Muscle layer of colon (tissue), 2 donors: ENCODE data around the gene PPP2R5E.

Experiments
- H3K27ac ChIP-seq: one replicate; pipeline ENCODE4 v1.7.0; 2013; ENCODE audit warnings: low read depth, mild to moderate bottlenecking, low read length, moderate library complexity
- H3K27me3 ChIP-seq, 2 donors: one replicate each; pipeline ENCODE4 v1.7.0; 2013; ENCODE audit warnings: low read length in 2 of 2, mild to moderate bottlenecking in 2 of 2; ENCODE audit not compliant: insufficient read depth in 2 of 2, control insufficient read depth in 1 of 2
- H3K36me3 ChIP-seq: one replicate; pipeline ENCODE4 v1.7.0; 2013; ENCODE audit warnings: mild to moderate bottlenecking, low read length; ENCODE audit not compliant: insufficient read depth
- H3K4me1 ChIP-seq: one replicate; pipeline ENCODE4 v1.7.0; 2013; ENCODE audit warnings: mild to moderate bottlenecking, low read length; ENCODE audit not compliant: insufficient read depth
- H3K4me3 ChIP-seq, 2 donors: one replicate each; pipeline ENCODE4 v1.7.0; 2013; ENCODE audit warnings: low read length in 2 of 2, low read depth in 1 of 2, mild to moderate bottlenecking in 1 of 2, moderate library complexity in 1 of 2
- H3K9ac ChIP-seq: one replicate; pipeline ENCODE4 v1.7.0; 2013; ENCODE audit warnings: low read length
- H3K9me3 ChIP-seq: one replicate; pipeline ENCODE4 v1.7.0; 2013; ENCODE audit warnings: mild to moderate bottlenecking, low read length
- donor health status: abdominal sarcoma.
- donor health status: Adenocarcinoma of cecum.

The PPP2R5E gene

GRCh38 chr14:63470962-63471793 lies 72.0 kb downstream of the PPP2R5E start:
- no peak overlapping the region for H3K27ac ChIP-seq
- H3K9me3 ChIP-seq, result no peaks in the 10 kb centered on the region
- no peaks in the 10 kb centered on the region for H3K36me3 ChIP-seq
- H3K4me1 ChIP-seq, result peaks cover 27% of the 10 kb centered on the region
- H3K9ac ChIP-seq, result no peak overlapping the region
- H3K27me3 ChIP-seq, result no peaks in the 10 kb centered on the region
- no peak overlapping the region for H3K4me3 ChIP-seq

- Histone ChIP-seq H3K27ac (no peak overlapping the region), H3K4me3 (no peak overlapping the region), H3K4me1 (peaks cover 20% of the 10 kb centered on the region)
Measured at GRCh38 chr14:63468294-63468693, 74.9 kb downstream of the PPP2R5E start.

GRCh38 chr14:63467440-63468072 lies 75.6 kb downstream of the PPP2R5E start:
- no peak overlapping the region for H3K27ac ChIP-seq
- H3K4me3 ChIP-seq, result no peak overlapping the region
- no peaks in the 10 kb centered on the region for H3K36me3 ChIP-seq
- H3K9me3 ChIP-seq, result no peaks in the 10 kb centered on the region
- H3K9ac ChIP-seq, result no peak overlapping the region
- peaks cover 13% of the 10 kb centered on the region for H3K4me1 ChIP-seq
- H3K27me3 ChIP-seq, result no peaks in the 10 kb centered on the region

More at GRCh38 chr14:63468294-63468693, 74.9 kb downstream of the PPP2R5E start:
- no peaks in the 10 kb centered on the region for H3K36me3 ChIP-seq
- H3K9ac ChIP-seq, result no peak overlapping the region
- no peaks in the 10 kb centered on the region for H3K9me3 ChIP-seq
- H3K27me3 ChIP-seq, result no peaks in the 10 kb centered on the region

GRCh38 chr14:63465347-63465746 lies 77.8 kb downstream of the PPP2R5E start:
- no peak overlapping the region for H3K9ac ChIP-seq
- H3K27ac ChIP-seq, result no peak overlapping the region
- H3K9me3 ChIP-seq, result no peaks in the 10 kb centered on the region
- no peak overlapping the region for H3K4me3 ChIP-seq
- peaks cover 8% of the 10 kb centered on the region for H3K4me1 ChIP-seq
- no peaks in the 10 kb centered on the region for H3K36me3 ChIP-seq
- H3K27me3 ChIP-seq, result no peaks in the 10 kb centered on the region

- Histone ChIP-seq H3K9ac (no peak overlapping the region), H3K27ac (no peak overlapping the region), H3K9me3 (no peaks in the 10 kb centered on the region), H3K4me1 (peaks cover 10% of the 10 kb centered on the region), H3K4me3 (no peak overlapping the region), H3K36me3 (no peaks in the 10 kb centered on the region), H3K27me3 (no peaks in the 10 kb centered on the region)
Measured at GRCh38 chr14:63460680-63461369, 82.4 kb downstream of the PPP2R5E start.

GRCh38 chr14:63459738-63460137 lies 83.4 kb downstream of the PPP2R5E start:
- Histone ChIP-seq H3K36me3 (no peaks in the 10 kb centered on the region), H3K27me3 (no peaks in the 10 kb centered on the region), H3K4me3 (no peak overlapping the region), H3K27ac (no peak overlapping the region), H3K9me3 (no peaks in the 10 kb centered on the region), H3K9ac (no peak overlapping the region), H3K4me1 (peaks cover 17% of the 10 kb centered on the region)

GRCh38 chr14:63457498-63457897 lies 85.7 kb downstream of the PPP2R5E start:
- Histone ChIP-seq H3K4me3 (no peak overlapping the region), H3K27me3 (no peaks in the 10 kb centered on the region), H3K36me3 (no peaks in the 10 kb centered on the region), H3K27ac (no peak overlapping the region), H3K4me1 (peaks cover 37% of the 10 kb centered on the region), H3K9ac (no peak overlapping the region), H3K9me3 (no peaks in the 10 kb centered on the region)

- H3K4me1 ChIP-seq, result peaks cover 37% of the 10 kb centered on the region
- H3K4me3 ChIP-seq, result no peak overlapping the region
- no peaks in the 10 kb centered on the region for H3K36me3 ChIP-seq
- no peaks in the 10 kb centered on the region for H3K27me3 ChIP-seq
- no peaks in the 10 kb centered on the region for H3K9me3 ChIP-seq
- no peak overlapping the region for H3K27ac ChIP-seq
- no peak overlapping the region for H3K9ac ChIP-seq
Measured at GRCh38 chr14:63454863-63455622, 88.1 kb downstream of the PPP2R5E start.

- Histone ChIP-seq H3K27me3 (no peaks in the 10 kb centered on the region), H3K9ac (no peak overlapping the region), H3K27ac (no peak overlapping the region), H3K9me3 (no peaks in the 10 kb centered on the region), H3K4me1 (peaks cover 37% of the 10 kb centered on the region), H3K4me3 (no peak overlapping the region), H3K36me3 (no peaks in the 10 kb centered on the region)
Measured at GRCh38 chr14:63454436-63454835, 88.7 kb downstream of the PPP2R5E start.

GRCh38 chr14:63453443-63453936 lies 89.7 kb downstream of the PPP2R5E start:
- Histone ChIP-seq H3K27ac (peak overlapping the region; percentile 75), H3K4me1 (peaks cover 37% of the 10 kb centered on the region), H3K9ac (no peak overlapping the region), H3K36me3 (no peaks in the 10 kb centered on the region), H3K4me3 (no peak overlapping the region), H3K27me3 (no peaks in the 10 kb centered on the region), H3K9me3 (no peaks in the 10 kb centered on the region)

GRCh38 chr14:63452796-63453195 lies 90.4 kb downstream of the PPP2R5E start:
- Histone ChIP-seq H3K9me3 (no peaks in the 10 kb centered on the region), H3K27ac (no peak overlapping the region), H3K27me3 (no peaks in the 10 kb centered on the region), H3K4me1 (peaks cover 37% of the 10 kb centered on the region), H3K36me3 (no peaks in the 10 kb centered on the region), H3K9ac (no peak overlapping the region), H3K4me3 (no peak overlapping the region)
